GM18517 (cell line): ENCODE measurements around the gene MORN5.

Experiments
- ATAC-seq: cut with Tn5 transposase; IDR thresholded peaks from one replicate; pipeline ENCODE4 v1.9.1; 2021; ENCODE audit warnings: mild to moderate bottlenecking, moderate library complexity; ENCODE audit not compliant: unreplicated experiment

MORN5 gene

GRCh38 chr9:122227575-122227900 is 67.8 kb downstream of the MORN5 start:
- ATAC-seq = no peak

GRCh38 chr9:122228191-122228567 is 68.5 kb downstream of the MORN5 start:
- no peak for ATAC-seq

- ATAC-seq = no peak
Measured at GRCh38 chr9:122228568-122229484, 69.1 kb downstream of the MORN5 start, which contains the start of gene LHX6. Gene LHX6 (minus strand): TSS chr9:122228957. CDS start chr9:122228740, 217 bp downstream.

- ATAC-seq = no peak
Measured at GRCh38 chr9:122229485-122229837, 69.8 kb downstream of the MORN5 start.

DNA sequence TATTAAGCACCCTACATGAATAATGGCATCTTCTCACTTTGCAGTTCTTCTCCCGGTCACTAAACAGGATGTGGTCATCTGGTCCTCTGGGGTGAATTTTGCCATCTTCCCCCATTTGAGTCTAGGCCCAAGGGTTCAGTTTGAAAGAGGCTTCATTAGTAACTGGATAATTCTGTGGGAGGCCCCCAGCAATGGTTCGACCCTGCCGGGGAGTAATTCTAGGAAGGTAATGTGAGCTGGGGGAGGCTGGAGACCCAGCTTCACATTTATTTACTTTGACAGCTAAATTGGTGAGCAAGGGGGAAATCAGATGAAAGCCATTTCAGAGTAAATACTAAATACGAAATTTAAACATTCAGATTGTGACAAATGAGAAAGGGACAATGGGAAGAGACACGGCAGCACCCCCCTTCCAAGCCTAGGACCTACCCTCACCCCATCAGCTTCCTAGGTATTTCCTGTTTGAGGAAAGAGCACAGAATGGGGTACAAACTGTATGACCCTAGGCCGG is 73.1 kb downstream of the MORN5 start:
- no peak for ATAC-seq

DNA sequence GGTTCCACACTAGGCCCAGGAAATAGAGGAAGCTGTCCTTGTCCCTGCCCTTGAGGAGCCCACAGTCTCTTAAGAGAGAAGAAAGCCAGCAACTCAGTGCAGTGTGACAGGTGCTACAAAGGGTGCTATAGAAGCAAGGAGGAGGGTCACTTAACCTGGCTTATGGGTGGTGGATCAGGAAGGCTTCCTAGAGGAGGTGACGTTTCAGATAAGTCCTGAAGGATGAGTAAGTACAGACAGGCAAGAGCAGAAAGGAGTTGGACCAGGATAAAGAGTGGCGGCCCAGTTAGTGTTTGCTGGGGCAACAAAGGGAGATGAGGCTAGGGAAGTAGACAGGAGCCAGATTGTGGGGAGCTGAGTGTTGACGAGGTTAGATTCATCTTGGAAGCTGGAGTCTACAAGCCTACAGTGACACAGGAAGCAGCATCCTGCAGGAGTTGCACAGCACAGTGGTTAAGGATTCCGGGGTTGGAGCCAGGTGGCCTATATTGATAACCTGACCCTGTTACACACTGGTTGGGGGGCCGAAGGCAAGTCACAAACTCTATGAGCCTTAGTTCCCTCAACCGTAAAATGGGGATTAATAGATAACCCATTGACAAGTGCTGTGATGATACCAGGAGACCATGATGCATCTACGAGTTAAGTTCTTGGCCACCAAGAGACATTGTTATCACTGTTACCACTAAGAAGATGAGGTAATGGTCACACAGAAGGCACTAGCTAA is 74.5 kb downstream of the MORN5 start:
- no peak for ATAC-seq

- no peak for ATAC-seq
Measured at GRCh38 chr9:122236681-122237080, 77.0 kb downstream of the MORN5 start.

GRCh38 chr9:122239722-122240121 is 80.0 kb downstream of the MORN5 start:
- no peak for ATAC-seq

DNA sequence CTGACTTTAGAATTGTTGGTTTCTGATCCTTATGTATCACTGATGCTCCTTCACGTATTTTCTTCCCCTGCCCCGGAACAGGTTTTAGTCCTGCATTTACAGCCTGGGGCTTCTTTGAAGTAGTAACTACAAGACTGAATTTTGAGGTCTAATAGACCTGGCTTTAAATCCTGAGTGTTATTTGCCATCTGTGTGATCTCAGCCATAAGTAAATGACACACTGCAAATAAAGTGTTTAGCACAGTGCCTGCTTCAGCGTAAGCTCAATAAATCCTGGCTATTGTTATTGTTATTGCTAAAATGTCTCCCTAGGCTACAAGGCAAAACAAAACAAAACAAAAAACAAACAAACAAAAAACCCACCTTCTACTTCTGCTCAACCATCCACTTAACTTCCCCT is 84.6 kb downstream of the MORN5 start:
- ATAC-seq = no peak

- no peak for ATAC-seq
Measured at GRCh38 chr9:122246666-122247065, 87.0 kb downstream of the MORN5 start.

GRCh38 chr9:122248448-122248865 is 88.7 kb downstream of the MORN5 start:
- ATAC-seq = no peak
